ENCODE results near the gene BIRC7.

- TF ChIP-seq CTCF (IDR thresholded peaks at IDR 0.05; ENCODE audit: extremely low read depth in 1 of 2, insufficient read depth in 1 of 2, low read depth in 1 of 2, low read length in 2 of 2) = no peak
- no peak for TF ChIP-seq JUN (IDR thresholded peaks at IDR 0.05; ENCODE audit: borderline replicate concordance, insufficient read depth, insufficient read length, low read depth)
- no peak for TF ChIP-seq EZH2 (IDR thresholded peaks at IDR 0.05; ENCODE audit: borderline replicate concordance, low read depth, low read length, severe bottlenecking)
- TF ChIP-seq POLR2AphosphoS5 (IDR thresholded peaks at IDR 0.05; ENCODE audit: insufficient read depth, low read depth, low read length) = no peak
- no peak for TF ChIP-seq POLR2A (IDR thresholded peaks at IDR 0.05; ENCODE audit: low read depth, low read length)
- no peak for TF ChIP-seq MAX (IDR thresholded peaks at IDR 0.05; ENCODE audit: insufficient read depth, insufficient read length)
Measured at GRCh38 chr20:63282946-63283345, 47.2 kb downstream of the BIRC7 start.

Data from endothelial cell of umbilical vein (primary cell).